Skin of body (tissue), 1 donor: ENCODE data around the gene NUAK1. TPM values are rescaled to one million over a fixed set of nuclear protein-coding genes. Genes with fewer than 3 reads are reported as not detected.

Source experiments
- total RNA-seq: library from RNA; depleted of rRNA; stranded (reverse); fragments of >200 nt; gene quantifications from one replicate; pipeline ENCODE4 v1.2.3, GENCODE V29; 2014

NUAK1 gene
- total RNA-seq, 1 donor from 2014 or later, result 24.5 TPM

Other genes with a start within 250 kb of the NUAK1 start
- 71.5 TPM for gene CKAP4, start 109.1 kb upstream of the NUAK1 start, total RNA-seq
- 61.7 TPM for gene TCP11L2, start 163.8 kb upstream of the NUAK1 start, total RNA-seq
- gene POLR3B, start 218.8 kb upstream of the NUAK1 start, total RNA-seq, result 13.9 TPM